Mesendoderm (in vitro differentiated cells): ENCODE data around the gene RALBP1.

Experiments used
- DNase-seq: peaks from one replicate; pipeline ENCODE4 v3.0.0; 2013
- H2AK5ac ChIP-seq: 2 replicates; pipeline ENCODE4 v1.6.1; 2013; ENCODE audit warnings: low read length, inconsistent platforms
- H2BK120ac ChIP-seq: 2 replicates; pipeline ENCODE4 v1.6.1; 2013; ENCODE audit warnings: low read depth, mild to moderate bottlenecking, low read length, moderate library complexity, mixed read lengths
- H2BK15ac ChIP-seq: replicated peaks from 2 replicates; pipeline ENCODE4 v1.6.1; 2013; ENCODE audit warnings: low read depth, mild to moderate bottlenecking, moderate library complexity
- H2BK5ac ChIP-seq: 2 replicates; pipeline ENCODE4 v1.6.1; 2013; ENCODE audit warnings: low read length, inconsistent platforms
- H3K18ac ChIP-seq: 2 replicates; pipeline ENCODE4 v1.6.1; 2013; ENCODE audit warnings: mild to moderate bottlenecking, low read length, mixed read lengths
- H3K23ac ChIP-seq: one replicate; pipeline ENCODE4 v1.6.1; 2013; ENCODE audit warnings: low read length
- H3K27ac ChIP-seq: 2 replicates; pipeline ENCODE4 v1.5.1; 2013; ENCODE audit warnings: low read depth, mild to moderate bottlenecking, inconsistent platforms, low read length, moderate library complexity
- H3K27me3 ChIP-seq: 2 replicates; pipeline ENCODE4 v1.6.1; 2013; ENCODE audit warnings: low read length, control low read depth, mild to moderate bottlenecking, inconsistent platforms; ENCODE audit not compliant: insufficient read depth, poor library complexity
- H3K36me3 ChIP-seq: 2 replicates; pipeline ENCODE4 v1.6.1; 2013; ENCODE audit warnings: low read length, inconsistent platforms; ENCODE audit not compliant: control insufficient read depth, insufficient read depth
- H3K4ac ChIP-seq: one replicate; pipeline ENCODE4 v1.6.1; 2013; ENCODE audit warnings: low read depth, mild to moderate bottlenecking, low read length, moderate library complexity
- H3K4me1 ChIP-seq: 2 replicates; pipeline ENCODE4 v1.6.1; 2013; ENCODE audit warnings: low read depth, low read length, inconsistent platforms; ENCODE audit not compliant: control insufficient read depth
- H3K4me2 ChIP-seq: 2 replicates; pipeline ENCODE4 v1.6.1; 2013; ENCODE audit warnings: low read length
- H3K4me3 ChIP-seq: 2 replicates; pipeline ENCODE4 v1.5.1; 2013; ENCODE audit warnings: mild to moderate bottlenecking, low read length
- H3K56ac ChIP-seq: one replicate; pipeline ENCODE4 v1.6.1; 2013; ENCODE audit warnings: low read length
- H3K79me1 ChIP-seq: 2 replicates; pipeline ENCODE4 v1.6.1; 2013; ENCODE audit warnings: low read length, inconsistent platforms
- H3K79me2 ChIP-seq: 2 replicates; pipeline ENCODE4 v1.6.1; 2013; ENCODE audit warnings: mild to moderate bottlenecking, low read length; ENCODE audit not compliant: control insufficient read depth, insufficient read depth
- H3K9ac ChIP-seq: 2 replicates; pipeline ENCODE4 v1.6.1; 2013; ENCODE audit warnings: low read length, inconsistent platforms
- H4K5ac ChIP-seq: one replicate; pipeline ENCODE4 v1.6.1; 2013; ENCODE audit warnings: low read length
- H4K8ac ChIP-seq: one replicate; pipeline ENCODE4 v1.6.1; 2013; ENCODE audit warnings: low read depth, mild to moderate bottlenecking, control low read depth, low read length, moderate library complexity
- WGBS: extraction: QIAGEN DNeasy Blood & Tissue Kit; methylation state at CpG from one replicate; pipeline ENCODE4 v1.1.7; 2013; ENCODE audit warnings: low lambda C conversion rate, missing lambda C conversion rate; ENCODE audit not compliant: insufficient coverage; ENCODE audit errors: extremely low coverage; 5-methylcytosine and 5-hydroxymethylcytosine counted together

RALBP1 gene

DNA sequence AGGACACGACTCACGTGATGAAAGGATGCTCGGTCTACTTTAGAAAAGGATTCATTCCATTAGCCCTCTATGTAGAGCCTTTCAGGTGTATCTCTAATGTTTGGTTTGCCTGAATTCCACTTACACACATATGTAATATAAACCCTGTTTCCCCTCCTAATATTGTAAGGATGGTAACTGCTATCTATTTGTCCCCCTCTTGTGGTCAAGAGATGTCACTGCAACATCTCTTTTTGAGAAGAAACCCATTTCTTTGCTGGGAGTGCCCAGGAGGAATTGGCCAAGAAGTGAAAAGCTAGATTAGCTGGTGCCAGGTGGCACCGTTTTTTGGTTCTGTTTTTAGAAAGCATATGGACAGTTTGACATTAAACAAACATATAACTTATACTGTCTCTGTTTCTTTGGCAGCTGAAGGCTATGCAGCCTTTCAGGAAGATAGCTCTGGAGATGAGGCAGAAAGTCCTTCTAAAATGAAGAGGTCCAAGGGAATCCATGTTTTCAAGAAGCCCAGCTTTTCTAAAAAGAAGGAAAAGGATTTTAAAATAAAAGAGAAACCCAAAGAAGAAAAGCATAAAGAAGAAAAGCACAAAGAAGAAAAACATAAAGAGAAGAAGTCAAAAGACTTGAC lies 41.2 kb downstream of the RALBP1 start:
- Histone ChIP-seq H2AK5ac (no peak overlapping the region), H3K23ac (no peak overlapping the region), H3K27ac (no peak overlapping the region), H3K9ac (no peak overlapping the region), H2BK120ac (no peak overlapping the region), H3K4me3 (no peak overlapping the region), H3K56ac (no peak overlapping the region), H3K4me2 (no peak overlapping the region), H3K18ac (no peak overlapping the region), H2BK15ac (no peak overlapping the region), H3K79me2 (no peaks in the 10 kb centered on the region), H2BK5ac (no peak overlapping the region), H3K27me3 (no peaks in the 10 kb centered on the region), H4K5ac (no peak overlapping the region), H4K8ac (no peak overlapping the region), H3K4ac (no peak overlapping the region), H3K4me1 (no peaks in the 10 kb centered on the region), H3K36me3 (peaks cover 6% of the 10 kb centered on the region), H3K79me1 (peaks cover 2% of the 10 kb centered on the region)
- DNase-seq = peak; percentile 42
- no CpG with 5 or more reads among the region's 4 CpGs for WGBS

GRCh38 chr18:9517869-9518268 lies 42.6 kb downstream of the RALBP1 start:
- Histone ChIP-seq H3K36me3 (peaks cover 6% of the 10 kb centered on the region), H3K4ac (no peak overlapping the region), H3K9ac (no peak overlapping the region), H4K8ac (no peak overlapping the region), H2BK120ac (no peak overlapping the region), H3K27me3 (no peaks in the 10 kb centered on the region), H3K4me2 (no peak overlapping the region), H3K18ac (no peak overlapping the region), H2AK5ac (no peak overlapping the region), H3K4me3 (no peak overlapping the region), H2BK5ac (no peak overlapping the region), H3K79me1 (peaks cover 2% of the 10 kb centered on the region), H3K23ac (no peak overlapping the region), H3K79me2 (no peaks in the 10 kb centered on the region), H3K4me1 (no peaks in the 10 kb centered on the region), H3K27ac (no peak overlapping the region), H2BK15ac (no peak overlapping the region), H3K56ac (no peak overlapping the region), H4K5ac (no peak overlapping the region)
- no CpG with 5 or more reads among the region's 6 CpGs for WGBS
- no peak for DNase-seq

DNA sequence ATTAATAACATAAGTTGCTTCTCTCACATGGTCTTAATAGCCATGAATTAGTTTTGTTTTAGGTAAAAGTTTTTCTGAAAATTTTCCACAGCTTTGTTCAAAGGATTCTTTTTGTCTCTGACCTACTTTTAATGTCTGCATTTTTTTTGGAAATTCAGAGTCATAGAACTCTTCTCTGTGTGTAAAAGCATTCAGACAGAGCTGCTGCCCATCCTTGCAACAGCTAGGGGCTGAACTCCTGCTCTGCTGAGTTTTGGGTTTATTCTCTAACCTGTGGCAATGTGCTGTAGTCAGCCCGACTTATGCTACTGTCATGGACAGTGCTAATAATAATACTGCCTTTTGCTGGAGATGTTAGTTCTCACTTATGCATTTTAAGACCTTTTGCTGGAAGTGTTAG lies 44.1 kb downstream of the RALBP1 start:
- H4K5ac ChIP-seq = no peak overlapping the region
- DNase-seq = no peak
- no peaks in the 10 kb centered on the region for H3K27me3 ChIP-seq
- H3K9ac ChIP-seq = no peak overlapping the region
- H2BK5ac ChIP-seq = no peak overlapping the region
- peaks cover 6% of the 10 kb centered on the region for H3K36me3 ChIP-seq
- no peak overlapping the region for H3K18ac ChIP-seq
- no peak overlapping the region for H3K4me3 ChIP-seq
- no peaks in the 10 kb centered on the region for H3K4me1 ChIP-seq
- H4K8ac ChIP-seq = no peak overlapping the region
- peaks cover 2% of the 10 kb centered on the region for H3K79me1 ChIP-seq
- H3K4me2 ChIP-seq = no peak overlapping the region
- no peak overlapping the region for H3K27ac ChIP-seq
- no CpG with 5 or more reads among the region's 1 CpG for WGBS
- H2BK15ac ChIP-seq = no peak overlapping the region
- no peak overlapping the region for H3K56ac ChIP-seq
- no peak overlapping the region for H2AK5ac ChIP-seq
- H2BK120ac ChIP-seq = no peak overlapping the region
- no peaks in the 10 kb centered on the region for H3K79me2 ChIP-seq
- no peak overlapping the region for H3K23ac ChIP-seq
- H3K4ac ChIP-seq = no peak overlapping the region

DNA sequence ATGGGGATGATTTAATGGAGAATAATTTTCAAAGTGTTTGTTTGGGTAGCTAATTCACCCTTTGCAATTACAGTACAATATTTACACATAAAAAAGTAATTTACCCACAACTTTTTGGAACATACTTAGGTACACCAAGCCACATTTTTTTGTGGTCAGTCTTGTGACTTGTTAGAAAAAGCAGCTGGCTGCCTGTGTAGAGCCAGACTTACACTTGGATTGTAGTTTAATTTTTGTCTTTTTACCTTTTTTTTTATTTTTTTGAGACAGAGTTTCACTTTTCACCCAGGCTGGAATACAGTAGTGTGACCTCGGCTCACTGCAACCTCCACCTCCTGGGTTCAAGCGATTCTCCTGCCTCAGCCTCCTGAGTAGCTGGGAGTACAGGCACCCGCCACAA lies 45.4 kb downstream of the RALBP1 start:
- H3K9ac ChIP-seq = no peak overlapping the region
- no peak overlapping the region for H3K4me3 ChIP-seq

GRCh38 chr18:9521770-9522169 lies 46.5 kb downstream of the RALBP1 start:
- H3K79me1 ChIP-seq = peaks cover 2% of the 10 kb centered on the region
- no peak overlapping the region for H3K4me2 ChIP-seq
- no peaks in the 10 kb centered on the region for H3K79me2 ChIP-seq
- no peak overlapping the region for H3K18ac ChIP-seq
- no peak overlapping the region for H4K5ac ChIP-seq
- H3K56ac ChIP-seq = no peak overlapping the region
- H3K23ac ChIP-seq = no peak overlapping the region
- H3K27me3 ChIP-seq = no peaks in the 10 kb centered on the region
- no peak overlapping the region for H3K4ac ChIP-seq
- no CpG with 5 or more reads among the region's 7 CpGs for WGBS
- H2BK5ac ChIP-seq = no peak overlapping the region
- no peak overlapping the region for H3K4me3 ChIP-seq
- peaks cover 6% of the 10 kb centered on the region for H3K36me3 ChIP-seq
- no peak overlapping the region for H3K9ac ChIP-seq
- no peak for DNase-seq
- no peak overlapping the region for H3K27ac ChIP-seq
- H4K8ac ChIP-seq = no peak overlapping the region
- no peak overlapping the region for H2AK5ac ChIP-seq
- no peak overlapping the region for H2BK15ac ChIP-seq
- no peak overlapping the region for H2BK120ac ChIP-seq
- H3K4me1 ChIP-seq = no peaks in the 10 kb centered on the region

More for the DNA sequence above, 45.4 kb downstream of the RALBP1 start:
- Histone ChIP-seq H3K79me1 (peaks cover 2% of the 10 kb centered on the region), H3K4ac (no peak overlapping the region), H3K79me2 (no peaks in the 10 kb centered on the region), H2AK5ac (no peak overlapping the region), H2BK15ac (no peak overlapping the region), H3K4me1 (no peaks in the 10 kb centered on the region), H3K27ac (no peak overlapping the region), H2BK120ac (no peak overlapping the region), H3K36me3 (peaks cover 6% of the 10 kb centered on the region), H3K4me2 (no peak overlapping the region), H2BK5ac (no peak overlapping the region), H3K23ac (no peak overlapping the region), H3K18ac (no peak overlapping the region), H3K56ac (no peak overlapping the region), H4K8ac (no peak overlapping the region), H4K5ac (no peak overlapping the region), H3K27me3 (no peaks in the 10 kb centered on the region)
- no peak for DNase-seq
- WGBS = no CpG with 5 or more reads among the region's 3 CpGs

DNA sequence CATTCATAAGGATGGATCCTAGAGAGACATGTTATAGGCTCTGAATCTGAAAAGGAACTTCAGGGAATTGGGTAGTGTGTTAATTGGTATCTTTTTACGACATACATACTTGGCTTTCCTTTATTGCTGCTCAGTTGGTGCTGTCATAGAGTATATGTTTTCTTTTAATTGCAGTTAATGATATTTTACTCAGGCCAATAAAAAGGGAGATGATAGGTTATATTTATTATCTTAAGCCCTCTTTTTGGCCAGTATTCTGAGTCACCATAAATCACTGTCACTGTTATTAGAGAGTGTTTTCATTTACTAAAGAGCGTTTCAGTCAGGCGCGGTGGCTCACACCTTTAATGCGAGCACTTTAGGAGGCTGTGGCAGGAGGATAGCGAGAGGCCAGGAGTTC lies 47.6 kb downstream of the RALBP1 start:
- Histone ChIP-seq H3K36me3 (peaks cover 1% of the 10 kb centered on the region), H3K27me3 (no peaks in the 10 kb centered on the region), H3K4ac (no peak overlapping the region), H3K4me3 (no peak overlapping the region), H3K4me2 (no peak overlapping the region), H2BK15ac (no peak overlapping the region), H2BK5ac (no peak overlapping the region), H2AK5ac (no peak overlapping the region), H3K18ac (no peak overlapping the region), H3K23ac (no peak overlapping the region), H4K8ac (no peak overlapping the region), H3K27ac (no peak overlapping the region), H3K56ac (no peak overlapping the region), H4K5ac (no peak overlapping the region), H3K9ac (no peak overlapping the region), H2BK120ac (no peak overlapping the region), H3K79me2 (no peaks in the 10 kb centered on the region), H3K79me1 (peaks cover 2% of the 10 kb centered on the region), H3K4me1 (no peaks in the 10 kb centered on the region)
- DNase-seq = no peak
- no CpG with 5 or more reads among the region's 6 CpGs for WGBS
